DND-41 (cell line): ENCODE data around the gene ZNF57.

Experiments used
- CTCF ChIP-seq: IDR thresholded peaks from 2 replicates; pipeline ENCODE4 v1.5.1; 2012; ENCODE audit warnings: borderline replicate concordance, low read length, moderate library complexity, mild to moderate bottlenecking; ENCODE audit not compliant: poor library complexity, severe bottlenecking; ENCODE audit errors: extremely low read depth
- EZH2 ChIP-seq: IDR thresholded peaks from 3 replicates; pipeline ENCODE4 v1.6.1; 2012; ENCODE audit warnings: borderline replicate concordance, low read depth, mild to moderate bottlenecking, moderate library complexity, low read length, inconsistent platforms; ENCODE audit not compliant: severe bottlenecking

GRCh38 chr19:2949939-2950285, 49.2 kb downstream of the ZNF57 start:
- TF ChIP-seq CTCF (no peak), EZH2 (no peak)
